K562 (cell line): Measurements from ENCODE around the gene SLC9C2. TPM values are rescaled to one million over a fixed set of nuclear protein-coding genes. Genes with fewer than 3 reads are reported as not detected.

ENCODE experiments used
- CHD1 ChIP-seq: fragments of 200-600 bp; sonication (generic); IDR thresholded peaks from one replicate; pipeline ENCODE4 v1.6.1; 2012; ENCODE audit warnings: mild to moderate bottlenecking, moderate library complexity, low read length, inconsistent platforms
- HSF4 ChIP-seq: fragments of 250-450 bp; sonication (Bioruptor Pico); IDR thresholded peaks from 2 replicates; pipeline ENCODE4 v2.1.2; 2022; ENCODE audit warnings: mild to moderate bottlenecking, moderate library complexity, borderline replicate concordance
- JUND ChIP-seq, 2 experiments: IDR thresholded peaks; 2 replicates in 1 of 2; 3 replicates in 1 of 2; pipeline ENCODE4 v1.6.1; 2011; ENCODE audit warnings: borderline replicate concordance in 2 of 2, low read depth in 2 of 2, low read length in 2 of 2, improper control_type of control experiment in 1 of 2, missing biosample characterization in 1 of 2, missing genetic modification characterization in 1 of 2, missing genetic modification reagents in 1 of 2
- MEF2D ChIP-seq: conservative IDR thresholded peaks from 2 replicates; pipeline ENCODE4 v1.6.1; 2016; ENCODE audit warnings: low read depth, missing genetic modification characterization, missing compliant biosample characterization
- NFXL1 ChIP-seq: fragments of 450-650 bp; formaldehyde crosslinking; IDR thresholded peaks from 2 replicates; pipeline ENCODE4 v1.4.0; 2021; ENCODE audit warnings: mild to moderate bottlenecking
- SMC3 ChIP-seq: conservative IDR thresholded peaks from 2 replicates; pipeline ENCODE4 v1.6.1; 2011; ENCODE audit warnings: low read depth, low read length, improper control_type of control experiment; ENCODE audit not compliant: insufficient read depth
- TEAD1 ChIP-seq, 2 experiments: fragments of 450-650 bp in 1 of 2; sonication (generic) in 1 of 2; formaldehyde crosslinking; IDR thresholded peaks; 2 replicates each; pipeline versions ENCODE4 v1.4.0 to v1.8.0; 2020 to 2022; ENCODE audit warnings: mild to moderate bottlenecking in 2 of 2, missing genetic modification reagents in 1 of 2
- ZNF175 ChIP-seq: fragments of 200-800 bp; sonication (Bioruptor generic); IDR thresholded peaks from 2 replicates; pipeline ENCODE4 v1.6.1; 2016; ENCODE audit warnings: low read depth, mild to moderate bottlenecking, missing genetic modification characterization, missing compliant biosample characterization
- ZNF347 ChIP-seq: fragments of 450-650 bp; formaldehyde crosslinking; IDR thresholded peaks from 2 replicates; pipeline ENCODE4 v1.4.0; 2020; ENCODE audit warnings: low read depth, mild to moderate bottlenecking, moderate library complexity
- ZNF766 ChIP-seq: fragments of 200-800 bp; sonication (Bioruptor generic); conservative IDR thresholded peaks from 2 replicates; pipeline ENCODE4 v1.6.1; 2016; ENCODE audit warnings: missing genetic modification characterization, missing compliant biosample characterization
- ZNF79 ChIP-seq: fragments of 250-450 bp; sonication (Bioruptor Pico); IDR thresholded peaks from 2 replicates; pipeline ENCODE4 v1.4.0; 2020; ENCODE audit warnings: low read depth, mild to moderate bottlenecking, moderate library complexity
- polyA plus RNA-seq, 8 experiments: library from polyadenylated mRNA; depleted of rRNA in 4 of 8; stranded (reverse) in 5 of 8; unstranded in 3 of 8; fragments of >200 nt; fragmentation: Nextera tagmentation in 2 of 8; fragmentation: Illumina TruSeq in 1 of 8; extraction: Ambion mirVana in 2 of 8; extraction: Trizol in 1 of 8; gene quantifications; 2 replicates each; pipeline versions ENCODE4 v1.2.1 to v1.2.3, GENCODE V29; 2011 to 2014; ENCODE audit warnings: inconsistent platforms in 1 of 8, missing spikeins in 1 of 8
- total RNA-seq, 7 experiments: library from RNA; depleted of rRNA in 6 of 7; stranded (reverse); fragments of >200 nt in 6 of 7; fragmentation: Illumina TruSeq in 2 of 7; extraction: Trizol in 2 of 7; gene quantifications; 2 replicates each; pipeline versions ENCODE4 v1.2.1 to v1.2.3, GENCODE V29; 2011 to 2021; ENCODE audit warnings: low replicate concordance in 1 of 7
- TF ChIP-seq, protein P1 (sequence below): fragments of 250-450 bp; sonication (Bioruptor Pico); IDR thresholded peaks from 2 replicates; pipeline ENCODE4 v1.4.0; 2020; ENCODE audit warnings: mild to moderate bottlenecking
- TF ChIP-seq, protein P2 (sequence below): fragments of 450-650 bp; conservative IDR thresholded peaks from 2 replicates; pipeline ENCODE4 v1.6.1; 2016; ENCODE audit warnings: missing genetic modification characterization, low read depth, mild to moderate bottlenecking, control low read depth, missing compliant biosample characterization
- TF ChIP-seq, protein P3 (sequence below), 2 experiments: fragments of 250-450 bp in 1 of 2; fragments of 450-650 bp in 1 of 2; sonication (Bioruptor Pico) in 1 of 2; IDR thresholded peaks; 2 replicates each; pipeline versions ENCODE4 v1.6.1 to v1.8.0; 2016 to 2021; ENCODE audit warnings: mild to moderate bottlenecking in 2 of 2, moderate library complexity in 2 of 2, missing compliant biosample characterization in 1 of 2, missing genetic modification characterization in 1 of 2
- TF ChIP-seq, protein P4 (sequence below): fragments of 200-800 bp; sonication (Bioruptor generic); IDR thresholded peaks from 2 replicates; pipeline ENCODE4 v1.6.1; 2016; ENCODE audit warnings: missing genetic modification characterization, missing compliant biosample characterization

SLC9C2 gene
- total and polyA plus RNA-seq, 9 of the 15 experiments (the other 6 are each of a cell fraction or from before 2014, with no cell fraction given), result 0.11 to 0.22 (median 0.15) TPM; not detected in 5

DNA sequence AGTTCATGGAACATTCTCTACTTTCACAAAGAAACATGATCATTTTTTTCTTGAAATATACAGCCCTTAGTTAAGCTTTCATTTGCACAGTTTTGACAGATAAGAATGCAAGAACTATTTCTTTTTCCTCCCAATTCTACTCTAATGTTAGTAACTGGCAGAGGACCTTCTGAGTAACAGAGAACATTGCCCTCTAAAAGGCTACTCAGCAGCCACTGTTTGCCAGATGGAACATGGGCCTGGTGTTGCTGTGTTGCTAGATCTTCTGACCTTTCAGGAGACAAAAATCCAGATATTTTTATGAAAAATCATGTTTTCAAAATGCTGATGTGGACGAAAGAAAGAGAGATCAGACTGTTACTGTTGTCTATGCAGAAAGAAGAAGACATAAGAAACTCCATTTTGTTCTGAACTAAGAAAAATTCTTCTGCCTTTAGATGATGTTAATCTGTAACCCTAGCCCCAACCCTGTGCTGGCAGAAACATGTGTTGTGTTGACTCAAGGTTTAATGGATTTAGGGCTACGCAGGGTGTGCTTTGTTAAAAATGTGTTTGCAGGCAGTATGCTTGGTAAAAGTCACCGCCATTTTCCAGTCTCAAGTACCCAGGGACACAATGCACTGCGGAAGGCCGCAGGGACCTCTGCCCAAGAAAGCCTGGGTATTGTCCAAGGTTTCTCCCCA lies 128.6 kb downstream of the SLC9C2 start (continued):
- no peak for TF ChIP-seq JUND (IDR thresholded peaks at IDR 0.05; ENCODE audit: borderline replicate concordance, low read depth, low read length)
- peak; percentile 39; the same call in 1 of the 3 replicates for TF ChIP-seq JUND (tag; IDR thresholded peaks at IDR 0.05; ENCODE audit: borderline replicate concordance, low read depth, low read length)
- TF ChIP-seq, protein P1, sequence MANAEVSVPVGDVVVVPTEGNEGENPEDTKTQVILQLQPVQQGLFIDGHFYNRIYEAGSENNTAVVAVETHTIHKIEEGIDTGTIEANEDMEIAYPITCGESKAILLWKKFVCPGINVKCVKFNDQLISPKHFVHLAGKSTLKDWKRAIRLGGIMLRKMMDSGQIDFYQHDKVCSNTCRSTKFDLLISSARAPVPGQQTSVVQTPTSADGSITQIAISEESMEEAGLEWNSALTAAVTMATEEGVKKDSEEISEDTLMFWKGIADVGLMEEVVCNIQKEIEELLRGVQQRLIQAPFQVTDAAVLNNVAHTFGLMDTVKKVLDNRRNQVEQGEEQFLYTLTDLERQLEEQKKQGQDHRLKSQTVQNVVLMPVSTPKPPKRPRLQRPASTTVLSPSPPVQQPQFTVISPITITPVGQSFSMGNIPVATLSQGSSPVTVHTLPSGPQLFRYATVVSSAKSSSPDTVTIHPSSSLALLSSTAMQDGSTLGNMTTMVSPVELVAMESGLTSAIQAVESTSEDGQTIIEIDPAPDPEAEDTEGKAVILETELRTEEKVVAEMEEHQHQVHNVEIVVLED, result 0 out of 2 replicates have a peak, but pooled peaks have one; percentile 15
- TF ChIP-seq SMC3, result no peak
- TF ChIP-seq, protein P2, sequence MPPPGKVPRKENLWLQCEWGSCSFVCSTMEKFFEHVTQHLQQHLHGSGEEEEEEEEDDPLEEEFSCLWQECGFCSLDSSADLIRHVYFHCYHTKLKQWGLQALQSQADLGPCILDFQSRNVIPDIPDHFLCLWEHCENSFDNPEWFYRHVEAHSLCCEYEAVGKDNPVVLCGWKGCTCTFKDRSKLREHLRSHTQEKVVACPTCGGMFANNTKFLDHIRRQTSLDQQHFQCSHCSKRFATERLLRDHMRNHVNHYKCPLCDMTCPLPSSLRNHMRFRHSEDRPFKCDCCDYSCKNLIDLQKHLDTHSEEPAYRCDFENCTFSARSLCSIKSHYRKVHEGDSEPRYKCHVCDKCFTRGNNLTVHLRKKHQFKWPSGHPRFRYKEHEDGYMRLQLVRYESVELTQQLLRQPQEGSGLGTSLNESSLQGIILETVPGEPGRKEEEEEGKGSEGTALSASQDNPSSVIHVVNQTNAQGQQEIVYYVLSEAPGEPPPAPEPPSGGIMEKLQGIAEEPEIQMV (tag), result peak; percentile 66; the same call in 1 of the 2 replicates
- peak; percentile 75; the same call in 1 of the 2 replicates for TF ChIP-seq ZNF79
- TF ChIP-seq ZNF766, result peak; percentile 90
- no peak for TF ChIP-seq CHD1
- 0 out of 2 replicates have a peak, but pooled peaks have one; percentile 63 for TF ChIP-seq NFXL1 (CRISPR knock-in tag)
- TF ChIP-seq, protein P3, sequence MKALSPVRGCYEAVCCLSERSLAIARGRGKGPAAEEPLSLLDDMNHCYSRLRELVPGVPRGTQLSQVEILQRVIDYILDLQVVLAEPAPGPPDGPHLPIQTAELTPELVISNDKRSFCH (CRISPR knock-in tag; IDR thresholded peaks at IDR 0.05), result peak; percentile 23; the same call in 1 of the 2 replicates
- TF ChIP-seq, protein P3 (tag; IDR thresholded peaks at IDR 0.05), result peak; percentile 96
- TF ChIP-seq ZNF347 (CRISPR knock-in tag), result 0 out of 2 replicates have a peak, but pooled peaks have one; percentile 13
- peak in 1 of 2 experiments; percentile 69; a peak in 2 of 4 replicates for TF ChIP-seq TEAD1 (CRISPR knock-in tag; IDR thresholded peaks at IDR 0.05)
- TF ChIP-seq ZNF175 (CRISPR knock-in tag), result peak; percentile 90
- 0 out of 2 replicates have a peak, but pooled peaks have one; percentile 62 for TF ChIP-seq HSF4 (CRISPR knock-in tag)
- peak; percentile 86 for TF ChIP-seq MEF2D (tag)
- TF ChIP-seq, protein P4, sequence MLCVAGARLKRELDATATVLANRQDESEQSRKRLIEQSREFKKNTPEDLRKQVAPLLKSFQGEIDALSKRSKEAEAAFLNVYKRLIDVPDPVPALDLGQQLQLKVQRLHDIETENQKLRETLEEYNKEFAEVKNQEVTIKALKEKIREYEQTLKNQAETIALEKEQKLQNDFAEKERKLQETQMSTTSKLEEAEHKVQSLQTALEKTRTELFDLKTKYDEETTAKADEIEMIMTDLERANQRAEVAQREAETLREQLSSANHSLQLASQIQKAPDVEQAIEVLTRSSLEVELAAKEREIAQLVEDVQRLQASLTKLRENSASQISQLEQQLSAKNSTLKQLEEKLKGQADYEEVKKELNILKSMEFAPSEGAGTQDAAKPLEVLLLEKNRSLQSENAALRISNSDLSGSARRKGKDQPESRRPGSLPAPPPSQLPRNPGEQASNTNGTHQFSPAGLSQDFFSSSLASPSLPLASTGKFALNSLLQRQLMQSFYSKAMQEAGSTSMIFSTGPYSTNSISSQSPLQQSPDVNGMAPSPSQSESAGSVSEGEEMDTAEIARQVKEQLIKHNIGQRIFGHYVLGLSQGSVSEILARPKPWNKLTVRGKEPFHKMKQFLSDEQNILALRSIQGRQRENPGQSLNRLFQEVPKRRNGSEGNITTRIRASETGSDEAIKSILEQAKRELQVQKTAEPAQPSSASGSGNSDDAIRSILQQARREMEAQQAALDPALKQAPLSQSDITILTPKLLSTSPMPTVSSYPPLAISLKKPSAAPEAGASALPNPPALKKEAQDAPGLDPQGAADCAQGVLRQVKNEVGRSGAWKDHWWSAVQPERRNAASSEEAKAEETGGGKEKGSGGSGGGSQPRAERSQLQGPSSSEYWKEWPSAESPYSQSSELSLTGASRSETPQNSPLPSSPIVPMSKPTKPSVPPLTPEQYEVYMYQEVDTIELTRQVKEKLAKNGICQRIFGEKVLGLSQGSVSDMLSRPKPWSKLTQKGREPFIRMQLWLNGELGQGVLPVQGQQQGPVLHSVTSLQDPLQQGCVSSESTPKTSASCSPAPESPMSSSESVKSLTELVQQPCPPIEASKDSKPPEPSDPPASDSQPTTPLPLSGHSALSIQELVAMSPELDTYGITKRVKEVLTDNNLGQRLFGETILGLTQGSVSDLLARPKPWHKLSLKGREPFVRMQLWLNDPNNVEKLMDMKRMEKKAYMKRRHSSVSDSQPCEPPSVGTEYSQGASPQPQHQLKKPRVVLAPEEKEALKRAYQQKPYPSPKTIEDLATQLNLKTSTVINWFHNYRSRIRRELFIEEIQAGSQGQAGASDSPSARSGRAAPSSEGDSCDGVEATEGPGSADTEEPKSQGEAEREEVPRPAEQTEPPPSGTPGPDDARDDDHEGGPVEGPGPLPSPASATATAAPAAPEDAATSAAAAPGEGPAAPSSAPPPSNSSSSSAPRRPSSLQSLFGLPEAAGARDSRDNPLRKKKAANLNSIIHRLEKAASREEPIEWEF (CRISPR knock-in tag), result peak; percentile 87; the same call in 1 of the 2 replicates
